PC-3 (cell line): ENCODE measurements around the gene TRAPPC2.

Source experiments
- CTCF ChIP-seq: fragments of 300-600 bp; sonication (generic); conservative IDR thresholded peaks from 2 replicates; pipeline ENCODE4 v1.5.1; 2017; ENCODE audit warnings: antibody characterized with exemption, low read depth, mild to moderate bottlenecking, low read length
- EZH2 ChIP-seq: fragments of 300-600 bp; sonication (generic); IDR thresholded peaks from one replicate; pipeline ENCODE4 v1.6.1; 2017; ENCODE audit warnings: antibody characterized with exemption, mild to moderate bottlenecking, low read length; ENCODE audit not compliant: unreplicated experiment
- EZH2phosphoT487 ChIP-seq: fragments of 300-600 bp; sonication (generic); IDR thresholded peaks from 2 replicates; pipeline ENCODE4 v1.6.1; 2018; ENCODE audit warnings: mild to moderate bottlenecking, antibody characterized with exemption, low read length, borderline replicate concordance

- TF ChIP-seq CTCF (no peak), EZH2phosphoT487 (no peak), EZH2 (no peak)
Measured at GRCh38 chrX:13697976-13698375, 36.4 kb downstream of the TRAPPC2 start.
